ENCODE results near the gene CYP8B1. TPM values are rescaled to one million over a fixed set of nuclear protein-coding genes. Genes with fewer than 3 reads are reported as not detected.

CYP8B1 gene
- total and polyA plus RNA-seq, 5 donors, result 0.02 to 0.14 TPM; not detected in 3

- no peak overlapping the region for H3K27ac ChIP-seq (ENCODE audit: low read length)
- no peak overlapping the region for H3K4me3 ChIP-seq (ENCODE audit: low read length)
- ATAC-seq (no peak), DNase-seq (no peak)
- peaks cover 1% of the 10 kb centered on the region for H3K4me1 ChIP-seq (ENCODE audit: control insufficient read depth, insufficient read depth, low read length)
- no peaks in the 10 kb centered on the region for H3K9me3 ChIP-seq (ENCODE audit: control insufficient read depth, low read length)
- WGBS, result 94% methylated on average over 3 of the region's 3 CpGs
- intact Hi-C loops (cut with DNase I), result no loop called here
- no peaks in the 10 kb centered on the region for H3K27me3 ChIP-seq (ENCODE audit: control insufficient read depth, insufficient read depth)
These were observed 25.4 kb downstream of the CYP8B1 start for GRCh38 chr3:42850263-42850662.

DNA sequence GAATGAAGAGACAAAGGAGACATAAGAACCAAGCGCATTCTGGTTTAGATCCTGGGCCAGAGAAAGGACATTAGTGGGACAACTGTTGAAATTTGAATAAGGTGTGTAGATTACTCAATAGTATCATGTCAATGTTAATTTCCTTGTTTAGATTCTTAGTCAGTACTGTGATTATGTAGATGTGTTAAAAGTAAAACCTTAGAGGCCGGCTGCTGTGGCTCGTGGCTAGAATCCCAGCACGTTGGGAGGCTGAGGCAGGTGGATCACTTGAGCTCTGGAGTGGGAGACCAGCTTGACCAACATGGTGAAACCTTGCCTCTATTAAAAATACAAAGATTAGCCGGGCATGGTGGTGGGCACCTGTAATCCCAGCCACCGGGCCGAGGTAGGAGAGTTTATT lies 26.7 kb downstream of the CYP8B1 start:
- ATAC-seq (no peak), DNase-seq (no peak)
- peaks cover 8% of the 10 kb centered on the region for H3K4me1 ChIP-seq (ENCODE audit: control insufficient read depth, insufficient read depth, low read length)
- intact Hi-C loops (cut with DNase I), result no loop called here
- H3K9me3 ChIP-seq (ENCODE audit: control insufficient read depth, low read length), result no peaks in the 10 kb centered on the region
- no peak overlapping the region for H3K27ac ChIP-seq (ENCODE audit: low read length)
- WGBS, result 97% methylated on average over 7 of the region's 7 CpGs
- no peaks in the 10 kb centered on the region for H3K27me3 ChIP-seq (ENCODE audit: control insufficient read depth, insufficient read depth)
- no peak overlapping the region for H3K4me3 ChIP-seq (ENCODE audit: low read length)

DNA sequence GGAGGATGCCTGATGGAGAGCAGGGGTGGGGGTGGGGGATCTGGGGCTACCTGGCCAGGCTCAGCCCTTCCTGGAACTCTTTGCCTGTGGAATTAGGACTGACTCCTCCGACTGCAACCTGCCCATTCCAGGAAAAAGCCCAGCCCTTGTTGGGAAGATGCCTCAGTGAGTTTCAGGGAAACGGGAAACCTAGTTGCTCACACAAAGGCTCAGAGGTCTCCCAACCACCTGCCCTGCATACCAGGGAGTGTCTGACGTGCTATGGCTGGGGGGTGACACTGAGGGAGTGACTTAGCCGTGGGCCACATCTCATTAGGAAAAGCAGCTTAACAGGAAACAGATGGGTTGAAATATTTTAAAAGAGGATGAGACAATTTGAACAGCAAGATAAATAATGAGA lies 27.9 kb downstream of the CYP8B1 start:
- Histone ChIP-seq H3K4me3 (ENCODE audit: low read length) (no peak overlapping the region), H3K27ac (ENCODE audit: low read length) (no peak overlapping the region), H3K27me3 (ENCODE audit: control insufficient read depth, insufficient read depth) (no peaks in the 10 kb centered on the region), H3K9me3 (ENCODE audit: control insufficient read depth, low read length) (no peaks in the 10 kb centered on the region), H3K4me1 (ENCODE audit: control insufficient read depth, insufficient read depth, low read length) (peaks cover 8% of the 10 kb centered on the region)
- DNase-seq, result no peak
- 60% methylated on average over 4 of the region's 4 CpGs for WGBS
- intact Hi-C loops (cut with DNase I), result no loop called here
- ATAC-seq, result no peak

DNA sequence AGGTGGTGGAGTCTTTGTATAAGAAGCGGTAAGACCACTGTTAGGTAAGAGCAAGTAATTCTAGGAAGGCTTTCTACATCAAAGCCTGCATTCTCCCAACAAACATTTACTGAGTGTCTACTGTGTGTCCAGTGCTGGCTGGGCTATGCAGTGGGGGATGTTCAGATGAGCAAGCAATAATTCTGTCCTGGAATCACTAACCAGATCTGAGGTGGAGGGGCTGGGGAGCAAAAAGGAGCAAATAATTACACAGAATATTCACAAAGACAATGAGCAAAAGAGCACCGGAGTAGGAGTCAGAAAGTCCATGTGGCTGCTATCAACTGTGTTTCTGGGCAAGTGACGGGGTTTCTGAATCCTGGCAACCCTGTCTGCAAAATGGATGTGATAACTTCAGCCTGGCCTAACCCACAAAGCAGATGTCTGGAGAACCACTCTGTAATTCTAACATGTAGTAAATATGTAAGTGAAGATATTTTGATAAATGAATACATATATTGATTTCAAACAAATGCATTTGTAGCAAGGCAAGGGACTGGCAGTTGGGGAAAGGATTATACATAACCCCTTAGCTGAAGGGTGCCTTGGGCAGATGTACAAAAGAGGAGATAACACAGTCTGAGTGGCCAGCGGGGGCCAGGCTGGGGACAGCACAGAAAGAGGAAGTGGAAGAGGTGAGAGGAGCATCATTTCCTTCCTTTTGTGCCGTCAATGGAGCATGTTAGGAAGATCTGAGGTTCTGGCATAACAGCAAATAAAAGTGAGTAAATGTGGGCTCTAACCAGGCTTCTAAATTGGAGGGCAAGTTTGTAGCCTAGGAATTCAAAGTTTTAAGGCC lies 28.8 kb downstream of the CYP8B1 start:
- Histone ChIP-seq H3K4me1 (ENCODE audit: control insufficient read depth, insufficient read depth, low read length) (peaks cover 8% of the 10 kb centered on the region), H3K27me3 (ENCODE audit: control insufficient read depth, insufficient read depth) (no peaks in the 10 kb centered on the region), H3K9me3 (ENCODE audit: control insufficient read depth, low read length) (no peaks in the 10 kb centered on the region), H3K27ac (ENCODE audit: low read length) (peak overlapping the region; percentile 93), H3K4me3 (ENCODE audit: low read length) (no peak overlapping the region)
- peak in 2 of 3 donors; percentile 68 to 71 for DNase-seq
- ATAC-seq, result peak in 1 of 2 donors; percentile 31
- intact Hi-C loops (cut with DNase I), result no loop called here
- 19% methylated on average over 5 of the region's 5 CpGs for WGBS

GRCh38 chr3:42844815-42845214 lies 30.9 kb downstream of the CYP8B1 start:
- intact Hi-C loops (cut with DNase I), result loop anchor here in 1 of 4 donors (5.0 kb wide), 1 partner anchor 32 kb away; the partner anchor contains the start of gene CYP8B1

GRCh38 chr3:42844412-42844713 lies 31.3 kb downstream of the CYP8B1 start:
- 65% methylated on average over 1 of the region's 1 CpG for WGBS
- DNase-seq, result no peak
- peaks cover 8% of the 10 kb centered on the region for H3K4me1 ChIP-seq (ENCODE audit: control insufficient read depth, insufficient read depth, low read length)

More at GRCh38 chr3:42844815-42845214, 30.9 kb downstream of the CYP8B1 start:
- Histone ChIP-seq H3K27ac (ENCODE audit: low read length) (no peak overlapping the region), H3K27me3 (ENCODE audit: control insufficient read depth, insufficient read depth) (no peaks in the 10 kb centered on the region), H3K4me1 (ENCODE audit: control insufficient read depth, insufficient read depth, low read length) (peaks cover 8% of the 10 kb centered on the region), H3K9me3 (ENCODE audit: control insufficient read depth, low read length) (no peaks in the 10 kb centered on the region), H3K4me3 (ENCODE audit: low read length) (no peak overlapping the region)
- no peak for ATAC-seq
- 95% methylated on average over 4 of the region's 4 CpGs for WGBS
- DNase-seq, result no peak

DNA sequence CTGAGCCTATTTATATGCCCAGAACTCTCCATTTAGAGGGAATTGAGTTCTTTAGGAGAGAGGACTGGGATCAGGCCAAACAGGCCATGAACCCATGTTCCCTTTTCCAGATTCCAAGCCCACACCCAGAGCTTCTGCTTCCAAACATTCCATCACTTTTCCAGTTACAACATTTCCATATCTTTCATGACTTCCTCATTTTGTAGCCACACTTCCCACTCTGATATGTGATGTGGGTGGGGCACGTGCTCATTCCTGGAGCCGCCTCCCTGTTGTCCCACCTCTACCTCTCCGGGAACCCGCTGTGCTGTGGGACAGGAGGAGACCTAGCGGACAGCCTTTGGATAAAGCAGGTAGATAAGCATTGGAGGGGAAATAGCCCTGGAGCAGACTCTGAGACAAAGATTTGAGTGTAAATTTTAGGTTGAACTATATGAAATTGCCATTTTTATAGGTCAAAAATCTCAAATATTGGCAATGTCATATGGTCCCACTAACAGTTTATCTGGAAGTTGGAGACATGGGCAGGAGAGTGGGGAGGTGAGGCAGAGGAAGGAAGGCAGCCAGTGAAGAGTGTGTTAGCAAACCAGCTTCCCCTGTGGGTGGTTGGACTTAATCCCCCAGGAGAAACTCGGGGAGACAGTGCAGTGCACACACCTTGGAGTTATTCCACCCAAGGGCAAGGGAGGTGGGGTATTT lies 31.8 kb downstream of the CYP8B1 start:
- ATAC-seq (peak; percentile 81 to 86), DNase-seq (peak in 2 of 3 donors; percentile 49 to 83)
- Histone ChIP-seq H3K27me3 (ENCODE audit: control insufficient read depth, insufficient read depth) (no peaks in the 10 kb centered on the region), H3K27ac (ENCODE audit: low read length) (peak overlapping the region; percentile 43), H3K4me1 (ENCODE audit: control insufficient read depth, insufficient read depth, low read length) (peaks cover 8% of the 10 kb centered on the region), H3K9me3 (ENCODE audit: control insufficient read depth, low read length) (no peaks in the 10 kb centered on the region), H3K4me3 (ENCODE audit: low read length) (no peak overlapping the region)
- intact Hi-C loops (cut with DNase I), result loop anchor here in 1 of 4 donors (5.0 kb wide), 1 partner anchor 33 kb away; the partner anchor contains the start of gene CYP8B1
- 44% methylated on average over 6 of the region's 6 CpGs for WGBS

More at GRCh38 chr3:42844412-42844713, 31.3 kb downstream of the CYP8B1 start:
- intact Hi-C loops (cut with DNase I), result loop anchor here in 1 of 4 donors (5.0 kb wide), 1 partner anchor 33 kb away; the partner anchor contains the start of gene CYP8B1
- Histone ChIP-seq H3K4me3 (ENCODE audit: low read length) (no peak overlapping the region), H3K27me3 (ENCODE audit: control insufficient read depth, insufficient read depth) (no peaks in the 10 kb centered on the region), H3K9me3 (ENCODE audit: control insufficient read depth, low read length) (no peaks in the 10 kb centered on the region), H3K27ac (ENCODE audit: low read length) (peak overlapping the region; percentile 43)
- no peak for ATAC-seq

DNA sequence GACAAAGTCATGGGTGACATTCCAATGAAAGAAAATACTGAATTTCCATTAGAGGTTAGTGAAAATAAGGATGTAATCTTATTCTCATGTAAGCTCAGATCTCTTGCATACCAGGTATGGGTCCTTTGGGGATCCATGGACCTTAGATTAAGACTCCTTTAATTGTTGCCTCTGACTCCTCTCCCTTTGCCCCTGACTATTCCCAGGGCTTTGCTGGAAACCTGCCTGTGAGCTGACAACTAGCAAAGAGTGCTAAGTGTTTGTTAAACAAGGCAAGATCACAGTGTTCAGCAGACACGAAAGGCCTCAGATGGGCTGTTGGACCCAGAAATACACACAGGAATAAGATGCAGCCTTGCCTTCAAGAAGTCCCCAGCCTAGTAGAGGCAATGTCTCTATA lies 34.3 kb downstream of the CYP8B1 start:
- peaks cover 8% of the 10 kb centered on the region for H3K4me1 ChIP-seq (ENCODE audit: control insufficient read depth, insufficient read depth, low read length)
- H3K4me3 ChIP-seq (ENCODE audit: low read length), result no peak overlapping the region
- intact Hi-C loops (cut with DNase I), result loop anchor here in 1 of 4 donors (5.0 kb wide), 1 partner anchor 36 kb away; the partner anchor contains the start of gene CYP8B1
- H3K27me3 ChIP-seq (ENCODE audit: control insufficient read depth, insufficient read depth), result no peaks in the 10 kb centered on the region
- no peaks in the 10 kb centered on the region for H3K9me3 ChIP-seq (ENCODE audit: control insufficient read depth, low read length)
- no peak overlapping the region for H3K27ac ChIP-seq (ENCODE audit: low read length)
- ATAC-seq (no peak), DNase-seq (no peak)
- WGBS, result 69% methylated on average over 1 of the region's 1 CpG

DNA sequence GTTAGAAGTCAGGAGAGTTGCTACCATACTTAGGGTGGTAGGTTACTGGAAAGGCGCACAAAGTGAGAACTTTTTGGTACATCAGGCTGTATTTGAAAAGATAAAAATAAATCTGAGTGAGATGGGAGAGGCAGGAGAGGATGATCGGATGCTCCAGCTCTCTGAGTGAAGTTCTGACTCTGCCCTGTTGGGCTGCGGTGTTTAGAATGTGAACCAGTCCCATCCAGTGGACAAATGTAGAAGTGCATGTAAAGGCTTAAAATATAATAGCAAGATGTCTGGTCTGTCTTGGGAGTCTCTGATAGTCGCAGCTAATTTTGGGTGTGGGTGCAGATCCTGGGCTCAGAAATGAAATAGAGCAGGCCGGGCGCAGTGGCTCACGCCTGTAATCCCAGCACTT lies 36.1 kb downstream of the CYP8B1 start:
- WGBS, result 31% methylated on average over 7 of the region's 7 CpGs
- H3K9me3 ChIP-seq (ENCODE audit: control insufficient read depth, low read length), result no peaks in the 10 kb centered on the region
- H3K4me1 ChIP-seq (ENCODE audit: control insufficient read depth, insufficient read depth, low read length), result peaks cover 5% of the 10 kb centered on the region
- H3K27ac ChIP-seq (ENCODE audit: low read length), result no peak overlapping the region
- no peak overlapping the region for H3K4me3 ChIP-seq (ENCODE audit: low read length)
- ATAC-seq, result peak; percentile 77 to 81
- H3K27me3 ChIP-seq (ENCODE audit: control insufficient read depth, insufficient read depth), result no peaks in the 10 kb centered on the region
- peak in 1 of 3 donors; percentile 58 for DNase-seq
- intact Hi-C loops (cut with DNase I), result loop anchor here in 2 of 4 donors (5.0 to 10.0 kb wide), 2 partner anchors 38 to 55 kb away; partner anchors contain the start of gene CYP8B1 (in 1 of the 2)

DNA sequence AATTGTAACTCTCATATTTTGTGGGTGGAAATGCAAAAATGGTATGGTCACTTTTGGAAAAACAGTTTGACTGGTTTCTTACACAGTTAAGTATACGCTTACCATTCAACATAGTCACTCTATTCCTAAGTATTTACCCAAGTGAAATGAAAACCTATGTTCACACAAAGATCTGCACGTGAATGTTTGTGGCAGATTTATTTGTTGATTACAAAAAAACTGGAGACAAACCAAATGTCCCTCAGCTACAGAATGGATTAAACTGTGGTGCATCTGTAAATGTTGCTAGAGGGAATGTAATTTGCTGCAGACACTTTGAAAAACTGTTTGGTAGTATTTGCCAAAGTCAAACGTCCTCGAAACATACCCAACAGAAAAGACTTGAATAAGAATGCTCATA lies 37.1 kb downstream of the CYP8B1 start:
- no peak overlapping the region for H3K27ac ChIP-seq (ENCODE audit: low read length)
- H3K9me3 ChIP-seq (ENCODE audit: control insufficient read depth, low read length), result no peaks in the 10 kb centered on the region
- H3K27me3 ChIP-seq (ENCODE audit: control insufficient read depth, insufficient read depth), result no peaks in the 10 kb centered on the region
- no peaks in the 10 kb centered on the region for H3K4me1 ChIP-seq (ENCODE audit: control insufficient read depth, insufficient read depth, low read length)
- intact Hi-C loops (cut with DNase I), result loop anchor here in 2 of 4 donors (10.0 kb wide), 1 partner anchor 54 kb away; no protein-coding TSS in a partner anchor
- DNase-seq (no peak), ATAC-seq (no peak)
- WGBS, result 84% methylated on average over 4 of the region's 4 CpGs
- H3K4me3 ChIP-seq (ENCODE audit: low read length), result no peak overlapping the region
